Activated CD4-positive, alpha-beta T cell treated with anti-CD3 and anti-CD28 coated beads for 36 hours (primary cell): ENCODE results near the gene PHF21B. TPM values are rescaled to one million over a fixed set of nuclear protein-coding genes. Genes with fewer than 3 reads are reported as not detected.

Experiments
- ATAC-seq: fragments of 200-7000 bp; cut with Tn5 transposase; one replicate; pipeline ENCODE4 v1.10.0; 2021; ENCODE audit warnings: mild to moderate bottlenecking, moderate library complexity
- CTCF ChIA-PET: fragments of 350-600 bp; sonication (Branson Sonifier 250); formaldehyde crosslinking; loops from one replicate; lab custom pipeline; 2021; ENCODE audit warnings: antibody characterized with exemption; lab: Charles Lee
- POLR2A ChIA-PET: fragments of 350-600 bp; sonication (Branson Sonifier 250); formaldehyde crosslinking; loops from one replicate; lab custom pipeline; 2021; ENCODE audit warnings: antibody characterized with exemption, inconsistent platforms; lab: Charles Lee
- DNase-seq: peaks from one replicate; pipeline ENCODE4 v3.0.0-alpha.2; 2020
- H3K27ac Mint-ChIP-seq: one replicate; pipeline ENCODE4 v1.8.0; 2021; ENCODE audit warnings: mixed read lengths
- H3K27me3 Mint-ChIP-seq: one replicate; pipeline ENCODE4 v1.8.0; 2021; ENCODE audit warnings: mixed read lengths
- H3K36me3 Mint-ChIP-seq: one replicate; pipeline ENCODE4 v1.8.0; 2021; ENCODE audit warnings: low read depth, mixed read lengths
- H3K4me1 Mint-ChIP-seq: one replicate; pipeline ENCODE4 v1.8.0; 2021; ENCODE audit warnings: mixed read lengths
- H3K4me3 Mint-ChIP-seq: one replicate; pipeline ENCODE4 v1.8.0; 2021; ENCODE audit warnings: mild to moderate bottlenecking, moderate library complexity, mixed read lengths
- H3K9me3 Mint-ChIP-seq: one replicate; pipeline ENCODE4 v1.8.0; 2021; ENCODE audit warnings: low read depth, mixed read lengths
- intact Hi-C, 2 experiments: fragments of 100-400 bp; cut with DNase I in 1 of 2; cut with micrococcal nuclease in 1 of 2; formaldehyde crosslinking; loops; one replicate each; pipeline versions ENCODE4 v1.14.2 to v1.15.1; 2022 to 2024; cut with DNase I, micrococcal nuclease
- total RNA-seq, 2 experiments: library from RNA; stranded (reverse); gene quantifications; one replicate each; pipeline ENCODE4 v1.2.3, GENCODE V29; 2021

PHF21B gene
- total RNA-seq, 2 experiments from 2014 or later, result not detected

GRCh38 chr22:44988671-44989070, 21.1 kb downstream of the PHF21B start:
- Mint-ChIP-seq H3K9me3 (no peaks in the 10 kb centered on the region), H3K4me1 (no peaks in the 10 kb centered on the region), H3K27ac (no peak overlapping the region), H3K27me3 (peaks cover 6% of the 10 kb centered on the region), H3K4me3 (no peak overlapping the region), H3K36me3 (no peaks in the 10 kb centered on the region)
- DNase-seq (peak; percentile 15), ATAC-seq (no peak)
- ChIA-PET CTCF (no interaction called here), POLR2A (no interaction called here)
- intact Hi-C loops, result no loop called here

GRCh38 chr22:44986926-44987325, 22.9 kb downstream of the PHF21B start:
- DNase-seq (no peak), ATAC-seq (no peak)
- POLR2A ChIA-PET, result no interaction called here
- no peak overlapping the region for H3K4me3 Mint-ChIP-seq
- peaks cover 9% of the 10 kb centered on the region for H3K27me3 Mint-ChIP-seq
- intact Hi-C loops, result no loop called here
- no peaks in the 10 kb centered on the region for H3K36me3 Mint-ChIP-seq
- no peaks in the 10 kb centered on the region for H3K9me3 Mint-ChIP-seq
- no peaks in the 10 kb centered on the region for H3K4me1 Mint-ChIP-seq
- H3K27ac Mint-ChIP-seq, result no peak overlapping the region
- CTCF ChIA-PET, result no interaction called here

GRCh38 chr22:44985906-44986527, 23.8 kb downstream of the PHF21B start:
- Mint-ChIP-seq H3K27ac (no peak overlapping the region), H3K36me3 (no peaks in the 10 kb centered on the region), H3K4me3 (no peak overlapping the region), H3K4me1 (no peaks in the 10 kb centered on the region), H3K9me3 (no peaks in the 10 kb centered on the region), H3K27me3 (peaks cover 7% of the 10 kb centered on the region)
- DNase-seq (no peak), ATAC-seq (no peak)
- intact Hi-C loops, result no loop called here
- ChIA-PET CTCF (no interaction called here), POLR2A (no interaction called here)

DNA sequence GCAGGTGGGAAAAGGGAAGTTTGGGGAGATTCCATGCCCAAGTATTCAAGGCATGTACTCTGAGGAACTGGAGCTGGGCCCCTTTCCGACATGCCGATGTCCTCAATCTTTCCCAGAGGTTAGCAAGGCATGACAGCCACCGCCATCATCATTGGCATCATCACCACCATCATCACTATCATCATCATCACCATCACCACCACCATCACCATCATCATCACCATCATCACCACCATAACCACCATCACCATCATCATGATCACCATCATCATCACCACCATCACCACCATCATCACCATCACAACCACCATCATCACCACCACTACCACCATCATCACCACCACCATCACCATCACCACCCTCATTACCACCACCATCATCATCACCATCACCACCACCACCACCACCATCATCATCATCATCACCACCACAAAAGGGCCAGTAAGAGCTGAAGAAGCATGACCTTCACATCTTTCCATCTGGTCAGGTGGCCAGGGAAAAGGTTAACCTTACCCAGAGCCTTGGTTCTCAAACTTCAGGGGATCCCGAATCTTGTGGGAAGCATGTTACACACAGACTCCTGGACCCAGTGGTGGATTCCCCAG, 25.8 kb downstream of the PHF21B start:
- Mint-ChIP-seq H3K9me3 (no peaks in the 10 kb centered on the region), H3K4me1 (no peaks in the 10 kb centered on the region), H3K36me3 (no peaks in the 10 kb centered on the region), H3K27ac (no peak overlapping the region), H3K27me3 (peaks cover 13% of the 10 kb centered on the region), H3K4me3 (no peak overlapping the region)
- intact Hi-C loops, result no loop called here
- no peak for DNase-seq
- ChIA-PET POLR2A (no interaction called here), CTCF (no interaction called here)
- ATAC-seq, result no peak

- no peaks in the 10 kb centered on the region for H3K9me3 Mint-ChIP-seq
- ATAC-seq, result no peak
- no peak overlapping the region for H3K4me3 Mint-ChIP-seq
- intact Hi-C loops, result no loop called here
- H3K27me3 Mint-ChIP-seq, result peaks cover 12% of the 10 kb centered on the region
- no peaks in the 10 kb centered on the region for H3K4me1 Mint-ChIP-seq
- no peak overlapping the region for H3K27ac Mint-ChIP-seq
- ChIA-PET CTCF (interaction anchor here (1.2 kb wide), 1 partner anchor 52 kb away, joined by 3 read pairs; no protein-coding TSS in a partner anchor), POLR2A (no interaction called here)
- no peaks in the 10 kb centered on the region for H3K36me3 Mint-ChIP-seq
- no peak for DNase-seq
Measured at GRCh38 chr22:44982445-44982844, 27.4 kb downstream of the PHF21B start.

DNA sequence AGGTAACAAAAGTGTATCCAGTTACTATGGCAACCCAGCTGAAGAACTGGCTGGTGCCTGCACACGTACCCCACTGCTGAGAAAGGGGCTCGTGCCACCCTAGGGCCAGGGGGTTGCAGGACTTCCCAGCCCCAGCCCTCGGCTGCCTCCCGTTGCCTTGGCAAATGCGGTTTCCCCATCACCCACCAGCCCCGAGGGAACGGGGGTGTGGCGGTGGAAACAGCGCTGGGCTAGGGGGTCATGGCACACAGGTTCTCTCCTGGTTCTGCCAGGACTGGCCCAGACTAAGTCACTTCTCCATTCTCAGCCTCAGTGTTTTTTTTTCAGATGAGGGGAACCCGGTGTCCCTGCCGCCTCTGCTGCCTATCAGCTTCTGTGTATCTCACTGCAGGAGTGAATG, 27.9 kb downstream of the PHF21B start:
- no peaks in the 10 kb centered on the region for H3K9me3 Mint-ChIP-seq
- H3K27me3 Mint-ChIP-seq, result peaks cover 12% of the 10 kb centered on the region
- ChIA-PET CTCF (interaction anchor here (1.2 kb wide), 1 partner anchor 52 kb away, joined by 3 read pairs; no protein-coding TSS in a partner anchor), POLR2A (no interaction called here)
- H3K27ac Mint-ChIP-seq, result no peak overlapping the region
- no peaks in the 10 kb centered on the region for H3K36me3 Mint-ChIP-seq
- ATAC-seq (no peak), DNase-seq (no peak)
- no peak overlapping the region for H3K4me3 Mint-ChIP-seq
- intact Hi-C loops, result no loop called here
- H3K4me1 Mint-ChIP-seq, result no peaks in the 10 kb centered on the region

DNA sequence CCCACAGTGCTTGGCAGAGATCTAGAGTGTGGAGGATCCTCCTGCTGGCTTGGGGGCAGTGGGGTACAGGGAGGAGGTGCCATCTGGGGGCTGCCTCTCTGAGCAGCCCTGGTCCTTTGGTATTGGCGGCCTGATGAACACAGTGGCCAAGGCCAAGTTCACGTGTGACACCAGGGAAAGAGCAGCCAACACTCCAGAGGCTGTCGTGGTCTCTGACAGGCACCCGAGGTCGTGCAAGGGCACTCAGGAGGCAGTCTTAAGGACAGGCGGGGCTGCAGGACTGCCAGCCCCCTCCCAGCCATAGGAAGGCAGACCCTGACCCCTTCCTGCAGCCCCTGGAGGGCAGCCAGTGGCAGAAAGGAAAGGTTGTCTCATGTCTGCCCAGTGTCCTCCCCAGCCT, 30.7 kb downstream of the PHF21B start:
- H3K36me3 Mint-ChIP-seq, result no peaks in the 10 kb centered on the region
- ChIA-PET CTCF (no interaction called here), POLR2A (no interaction called here)
- intact Hi-C loops, result loop anchor here (5.0 kb wide), 3 partner anchors 103 to 157 kb away; no protein-coding TSS in a partner anchor
- ATAC-seq (no peak), DNase-seq (no peak)
- no peaks in the 10 kb centered on the region for H3K9me3 Mint-ChIP-seq
- peaks cover 15% of the 10 kb centered on the region for H3K27me3 Mint-ChIP-seq
- H3K27ac Mint-ChIP-seq, result no peak overlapping the region
- H3K4me1 Mint-ChIP-seq, result no peaks in the 10 kb centered on the region
- no peak overlapping the region for H3K4me3 Mint-ChIP-seq

DNA sequence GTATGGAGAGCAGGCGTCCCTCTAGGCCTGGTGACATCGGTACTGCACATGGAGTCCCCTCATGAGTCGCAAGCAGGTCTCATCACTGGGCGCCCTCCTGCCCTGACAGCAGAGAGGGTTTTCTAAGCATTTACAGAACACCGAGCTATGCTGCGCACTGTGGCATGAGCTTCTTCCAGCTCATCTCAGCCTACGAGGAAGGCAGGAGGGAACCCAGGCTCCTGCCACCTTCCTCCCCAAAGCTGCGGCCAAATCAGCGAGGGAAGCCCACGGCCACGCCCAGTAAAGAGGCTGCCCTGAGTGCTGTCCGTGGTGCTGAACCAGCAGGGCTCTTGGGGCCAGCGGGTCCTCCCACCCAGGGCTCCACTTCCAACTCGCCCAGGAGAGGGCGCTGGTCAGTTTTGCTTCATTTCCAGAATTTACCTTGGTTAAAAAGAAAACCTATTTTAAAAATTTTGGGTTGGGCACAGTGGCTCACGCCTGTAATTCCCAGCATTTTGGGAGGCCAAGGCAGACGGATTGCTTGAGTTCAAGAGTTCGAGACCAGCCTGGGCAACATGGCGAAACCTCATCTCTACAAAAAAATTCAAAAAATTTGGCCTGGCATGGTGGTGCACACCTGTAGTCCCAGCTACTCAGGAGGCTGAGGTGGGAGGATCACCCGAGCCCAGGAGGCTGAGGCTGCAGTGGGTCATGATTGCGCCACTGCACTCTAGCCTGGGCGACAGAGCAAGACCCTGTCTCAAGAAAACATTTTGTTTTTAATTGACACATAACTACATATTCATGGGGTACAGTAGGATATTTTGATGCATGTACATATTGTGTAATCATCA, 34.2 kb downstream of the PHF21B start:
- H3K9me3 Mint-ChIP-seq, result no peaks in the 10 kb centered on the region
- DNase-seq (peak; percentile 92), ATAC-seq (peak; percentile 95)
- intact Hi-C loops, result loop anchor here (1.0 to 5.0 kb wide), 6 partner anchors 32 to 153 kb away; no protein-coding TSS in a partner anchor
- no peak overlapping the region for H3K27ac Mint-ChIP-seq
- H3K4me3 Mint-ChIP-seq, result no peak overlapping the region
- POLR2A ChIA-PET, result no interaction called here
- H3K27me3 Mint-ChIP-seq, result peaks cover 16% of the 10 kb centered on the region
- H3K4me1 Mint-ChIP-seq, result no peaks in the 10 kb centered on the region
- CTCF ChIA-PET, result interaction anchor here (0.6 to 0.8 kb wide), 3 partner anchors 21 to 1885 kb away, joined by 3 to 4 read pairs (median 4); no protein-coding TSS in a partner anchor
- H3K36me3 Mint-ChIP-seq, result no peaks in the 10 kb centered on the region

DNA sequence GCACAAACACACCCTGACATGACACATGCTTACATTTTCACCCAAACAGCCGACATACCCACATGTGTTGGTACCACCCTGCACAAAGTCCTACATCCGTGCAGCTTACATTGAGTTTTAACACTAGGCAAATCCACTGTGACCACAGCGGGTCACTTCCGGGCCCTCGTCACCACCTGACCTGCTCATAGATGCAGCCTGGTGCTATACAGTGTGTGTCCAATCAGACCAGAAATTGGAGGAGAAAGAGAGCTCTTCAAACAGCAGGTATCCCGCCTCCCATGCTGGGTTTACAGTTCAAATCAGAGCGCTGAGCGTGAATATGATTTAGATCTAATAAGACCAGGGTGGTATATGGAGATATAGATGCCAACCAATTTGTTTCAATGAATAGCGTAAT, 35.4 kb downstream of the PHF21B start:
- Mint-ChIP-seq H3K4me3 (no peak overlapping the region), H3K36me3 (no peaks in the 10 kb centered on the region), H3K27me3 (peaks cover 14% of the 10 kb centered on the region), H3K4me1 (no peaks in the 10 kb centered on the region), H3K9me3 (no peaks in the 10 kb centered on the region), H3K27ac (no peak overlapping the region)
- intact Hi-C loops, result no loop called here
- ChIA-PET POLR2A (no interaction called here), CTCF (no interaction called here)
- ATAC-seq, result no peak
- DNase-seq, result no peak

DNA sequence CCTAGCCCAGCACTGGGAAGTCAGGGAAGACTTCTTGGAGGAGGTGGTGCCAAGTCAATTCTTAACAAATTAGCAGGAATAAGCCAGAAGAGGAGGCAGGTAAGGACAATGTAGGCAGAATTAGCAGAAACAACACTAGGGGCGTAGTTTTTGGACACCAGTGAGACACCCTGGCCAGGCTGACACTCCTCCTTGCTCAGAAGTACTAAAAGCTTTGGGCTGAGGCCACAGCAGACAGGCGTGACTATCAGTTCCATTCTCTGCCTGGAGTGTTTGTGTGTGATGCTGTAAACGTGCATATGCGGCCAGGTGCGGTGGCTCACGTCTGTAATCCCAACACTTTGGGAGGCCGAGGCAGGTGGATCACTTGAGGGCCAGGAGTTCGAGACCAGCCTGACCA, 36.0 kb downstream of the PHF21B start:
- DNase-seq (no peak), ATAC-seq (no peak)
- ChIA-PET POLR2A (no interaction called here), CTCF (interaction anchor here (1.1 kb wide), 1 partner anchor 19 kb away, joined by 3 read pairs; no protein-coding TSS in a partner anchor)
- Mint-ChIP-seq H3K36me3 (no peaks in the 10 kb centered on the region), H3K27me3 (peaks cover 13% of the 10 kb centered on the region), H3K27ac (no peak overlapping the region), H3K4me1 (no peaks in the 10 kb centered on the region), H3K9me3 (no peaks in the 10 kb centered on the region), H3K4me3 (no peak overlapping the region)
- intact Hi-C loops, result no loop called here

DNA sequence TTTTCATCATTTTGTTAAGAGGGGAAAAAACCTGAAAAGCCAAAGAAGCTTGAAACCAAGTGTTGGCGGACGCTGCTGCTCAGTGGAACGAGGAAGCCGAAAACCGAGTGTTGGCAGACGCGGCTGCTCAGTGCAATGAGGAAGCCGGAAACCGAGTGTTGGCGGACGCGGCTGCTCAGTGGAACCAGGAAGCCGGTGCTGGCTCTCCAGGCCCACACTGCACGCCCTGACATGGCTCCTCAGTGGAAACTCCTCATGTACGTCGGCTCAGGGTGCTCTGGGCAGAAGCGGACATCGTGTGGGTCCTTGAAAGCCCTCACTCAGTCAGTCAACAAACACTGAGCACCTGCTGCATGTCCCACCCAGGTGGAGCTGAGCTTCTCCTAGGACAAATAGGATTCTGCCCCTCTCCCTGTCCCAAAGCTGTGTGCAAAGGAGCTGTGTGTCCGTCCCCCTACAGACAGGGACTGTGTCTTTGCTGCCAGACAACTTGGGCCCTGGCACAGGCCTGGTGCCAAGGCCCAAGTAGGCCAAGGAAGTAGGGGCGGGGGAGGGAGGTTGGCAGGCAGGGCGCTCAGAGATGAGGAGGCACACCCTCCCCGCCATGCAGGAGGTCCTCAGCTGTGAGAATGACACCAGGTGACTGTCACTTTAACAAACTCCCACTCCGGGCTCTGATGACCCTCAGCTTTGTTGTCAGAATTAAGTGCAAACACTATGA, 37.3 kb downstream of the PHF21B start:
- H3K4me3 Mint-ChIP-seq, result no peak overlapping the region
- no peaks in the 10 kb centered on the region for H3K4me1 Mint-ChIP-seq
- intact Hi-C loops, result no loop called here
- CTCF ChIA-PET, result interaction anchor here (0.6 to 1.1 kb wide), 3 partner anchors 18 to 242 kb away, joined by 3 to 4 read pairs (median 3); no protein-coding TSS in a partner anchor
- DNase-seq, result peak; percentile 42
- no peaks in the 10 kb centered on the region for H3K36me3 Mint-ChIP-seq
- ATAC-seq, result peak; percentile 58
- POLR2A ChIA-PET, result no interaction called here
- peaks cover 11% of the 10 kb centered on the region for H3K27me3 Mint-ChIP-seq
- no peaks in the 10 kb centered on the region for H3K9me3 Mint-ChIP-seq
- no peak overlapping the region for H3K27ac Mint-ChIP-seq
